H1 (cell line): ENCODE data around the gene CACNA2D1.

Experiments used
- ASH2L ChIP-seq: fragments of 200-600, 300-600 bp; sonication (generic); IDR thresholded peaks from one replicate; pipeline ENCODE4 v1.7.1; 2017; ENCODE audit warnings: low read length
- CHD2 ChIP-seq: IDR thresholded peaks from 2 replicates; pipeline ENCODE4 v1.6.1; 2012; ENCODE audit warnings: low read length, improper control_type of control experiment
- EP300 ChIP-seq, 2 experiments: IDR thresholded peaks; 1 replicate in 1 of 2; 2 replicates in 1 of 2; pipeline ENCODE4 v1.6.1; 2011 to 2012; ENCODE audit warnings: low read depth in 2 of 2, low read length in 2 of 2, mild to moderate bottlenecking in 2 of 2, borderline replicate concordance in 1 of 2, inconsistent platforms in 1 of 2, moderate library complexity in 1 of 2
- EZH2 ChIP-seq: fragments of 200-600 bp; sonication (generic); IDR thresholded peaks from 2 replicates; pipeline ENCODE4 v1.7.1; 2012; ENCODE audit warnings: low read depth, mild to moderate bottlenecking, moderate library complexity, low read length, inconsistent platforms; ENCODE audit not compliant: severe bottlenecking
- POLR2A ChIP-seq, 2 experiments: IDR thresholded peaks; 1 replicate in 1 of 2; 2 replicates in 1 of 2; pipeline ENCODE4 v1.6.1; 2011; ENCODE audit warnings: low read depth in 2 of 2, low read length in 2 of 2, mild to moderate bottlenecking in 2 of 2; ENCODE audit errors: control extremely low read depth in 1 of 2
- SP1 ChIP-seq: IDR thresholded peaks from 2 replicates; pipeline ENCODE4 v1.6.1; 2011; ENCODE audit warnings: low read depth, low read length
- SRF ChIP-seq: IDR thresholded peaks from 2 replicates; pipeline ENCODE4 v1.6.1; 2011; ENCODE audit warnings: mild to moderate bottlenecking, low read depth, low read length, moderate library complexity
- TAF1 ChIP-seq: IDR thresholded peaks from 2 replicates; pipeline ENCODE4 v1.6.1; 2011; ENCODE audit warnings: mild to moderate bottlenecking, low read depth, low read length
- YY1 ChIP-seq: IDR thresholded peaks from 2 replicates; pipeline ENCODE4 v1.6.1; 2011; ENCODE audit warnings: low read depth, mild to moderate bottlenecking, low read length
- TF ChIP-seq, protein P1 (sequence below): IDR thresholded peaks from 2 replicates; pipeline ENCODE4 v1.6.1; 2011; ENCODE audit warnings: low read depth, mild to moderate bottlenecking, low read length; ENCODE audit not compliant: insufficient read depth
- TF ChIP-seq, protein P2 (sequence below): IDR thresholded peaks from 2 replicates; pipeline ENCODE4 v1.6.1; 2012; ENCODE audit warnings: inconsistent platforms
- TF ChIP-seq, protein P3 (sequence below), 3 experiments: IDR thresholded peaks; 1 replicate in 2 of 3; 2 replicates in 1 of 3; pipeline versions ENCODE4 v1.5.1 to v1.6.1; 2011; ENCODE audit warnings: low read length in 3 of 3, mild to moderate bottlenecking in 3 of 3, inconsistent platforms in 2 of 3, low read depth in 1 of 3, moderate library complexity in 1 of 3; ENCODE audit not compliant: insufficient read depth in 1 of 3; ENCODE audit errors: control extremely low read depth in 1 of 3

DNA sequence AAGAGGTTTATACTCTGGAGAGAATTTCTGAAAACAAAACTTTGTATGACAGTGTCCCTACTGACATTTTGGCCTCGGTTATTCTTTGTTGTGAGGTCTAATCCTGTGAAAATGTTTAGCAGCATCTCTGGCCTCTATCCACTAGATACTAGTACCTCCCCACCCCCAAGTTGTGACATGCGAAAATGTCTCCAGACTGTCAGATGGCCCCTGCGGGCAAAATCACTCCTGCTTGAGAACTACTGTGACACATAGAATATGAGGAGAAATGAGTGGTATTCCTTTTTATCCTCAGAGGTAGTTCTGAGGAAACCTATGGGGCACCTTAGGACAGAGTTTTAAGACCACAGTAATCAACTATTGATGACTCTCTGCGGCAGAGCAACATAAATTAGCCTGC is 358.5 kb downstream of the CACNA2D1 start:
- TF ChIP-seq TAF1, result no peak
- no peak for TF ChIP-seq SP1
- no peak for TF ChIP-seq EP300 (IDR thresholded peaks at IDR 0.05; ENCODE audit: borderline replicate concordance in 1 of 2, low read depth in 2 of 2, low read length in 2 of 2)
- TF ChIP-seq, protein P1, sequence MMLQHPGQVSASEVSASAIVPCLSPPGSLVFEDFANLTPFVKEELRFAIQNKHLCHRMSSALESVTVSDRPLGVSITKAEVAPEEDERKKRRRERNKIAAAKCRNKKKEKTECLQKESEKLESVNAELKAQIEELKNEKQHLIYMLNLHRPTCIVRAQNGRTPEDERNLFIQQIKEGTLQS, result no peak
- no peak for TF ChIP-seq ASH2L
- TF ChIP-seq, protein P2, sequence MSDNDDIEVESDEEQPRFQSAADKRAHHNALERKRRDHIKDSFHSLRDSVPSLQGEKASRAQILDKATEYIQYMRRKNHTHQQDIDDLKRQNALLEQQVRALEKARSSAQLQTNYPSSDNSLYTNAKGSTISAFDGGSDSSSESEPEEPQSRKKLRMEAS, result no peak
- no peak for TF ChIP-seq EZH2
- TF ChIP-seq CHD2, result no peak
- no peak for TF ChIP-seq YY1
- TF ChIP-seq SRF, result no peak
- TF ChIP-seq, protein P3, sequence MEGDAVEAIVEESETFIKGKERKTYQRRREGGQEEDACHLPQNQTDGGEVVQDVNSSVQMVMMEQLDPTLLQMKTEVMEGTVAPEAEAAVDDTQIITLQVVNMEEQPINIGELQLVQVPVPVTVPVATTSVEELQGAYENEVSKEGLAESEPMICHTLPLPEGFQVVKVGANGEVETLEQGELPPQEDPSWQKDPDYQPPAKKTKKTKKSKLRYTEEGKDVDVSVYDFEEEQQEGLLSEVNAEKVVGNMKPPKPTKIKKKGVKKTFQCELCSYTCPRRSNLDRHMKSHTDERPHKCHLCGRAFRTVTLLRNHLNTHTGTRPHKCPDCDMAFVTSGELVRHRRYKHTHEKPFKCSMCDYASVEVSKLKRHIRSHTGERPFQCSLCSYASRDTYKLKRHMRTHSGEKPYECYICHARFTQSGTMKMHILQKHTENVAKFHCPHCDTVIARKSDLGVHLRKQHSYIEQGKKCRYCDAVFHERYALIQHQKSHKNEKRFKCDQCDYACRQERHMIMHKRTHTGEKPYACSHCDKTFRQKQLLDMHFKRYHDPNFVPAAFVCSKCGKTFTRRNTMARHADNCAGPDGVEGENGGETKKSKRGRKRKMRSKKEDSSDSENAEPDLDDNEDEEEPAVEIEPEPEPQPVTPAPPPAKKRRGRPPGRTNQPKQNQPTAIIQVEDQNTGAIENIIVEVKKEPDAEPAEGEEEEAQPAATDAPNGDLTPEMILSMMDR (IDR thresholded peaks at IDR 0.05; ENCODE audit: control extremely low read depth in 1 of 3, insufficient read depth in 1 of 3, low read depth in 1 of 3, low read length in 3 of 3), result no peak
- no peak for TF ChIP-seq POLR2A (IDR thresholded peaks at IDR 0.05; ENCODE audit: control extremely low read depth in 1 of 2, low read depth in 2 of 2, low read length in 2 of 2)
